Right atrium auricular region (tissue), 2 donors: ENCODE measurements around the gene NR4A2. TPM values are rescaled to one million over a fixed set of nuclear protein-coding genes. Genes with fewer than 3 reads are reported as not detected.
A peak's percentile ranks its signal among the peaks of the same experiment; 100 is the strongest.

Source experiments
- DNase-seq: peaks from one replicate; pipeline ENCODE4 v3.0.0-alpha.2; 2019; ENCODE audit warnings: low spot score
- H3K27ac ChIP-seq, 2 donors: fragments of 200-600 bp; sonication (generic); 1 replicate in 1 of 2; 2 replicates in 1 of 2; pipeline ENCODE4 v1.5.1; 2016 to 2019
- H3K27me3 ChIP-seq, 2 donors: fragments of 200-600 bp; sonication (generic); one replicate each; pipeline versions ENCODE4 v1.5.1 to v1.6.0; 2017 to 2019
- H3K36me3 ChIP-seq: fragments of 200-600 bp; sonication (generic); one replicate; pipeline ENCODE4 v1.5.1; 2016
- H3K4me1 ChIP-seq, 2 donors: fragments of 200-600 bp; sonication (generic); one replicate each; pipeline versions ENCODE4 v1.5.1 to v1.6.0; 2017 to 2019
- H3K4me3 ChIP-seq, 2 donors: fragments of 200-600 bp; sonication (generic); 1 replicate in 1 of 2; 2 replicates in 1 of 2; pipeline ENCODE4 v1.5.1; 2017 to 2019; ENCODE audit warnings: mild to moderate bottlenecking in 1 of 2, moderate library complexity in 1 of 2
- H3K9me3 ChIP-seq, 2 donors: fragments of 200-600 bp; sonication (generic); one replicate each; pipeline ENCODE4 v1.5.1; 2019
- CTCF ChIP-seq, 2 donors: fragments of 200-600 bp; sonication (generic); IDR thresholded peaks; one replicate each; pipeline ENCODE4 v1.5.1; 2019; ENCODE audit warnings: antibody characterized with exemption in 2 of 2
- total RNA-seq, 2 donors: library from RNA; depleted of rRNA; stranded (reverse); fragments of >200 nt; gene quantifications; one replicate each; pipeline ENCODE4 v1.1.0, GENCODE V29; 2016

NR4A2 gene
- total RNA-seq, 2 donors from 2014 or later: 3.7 to 8.9 TPM

DNA sequence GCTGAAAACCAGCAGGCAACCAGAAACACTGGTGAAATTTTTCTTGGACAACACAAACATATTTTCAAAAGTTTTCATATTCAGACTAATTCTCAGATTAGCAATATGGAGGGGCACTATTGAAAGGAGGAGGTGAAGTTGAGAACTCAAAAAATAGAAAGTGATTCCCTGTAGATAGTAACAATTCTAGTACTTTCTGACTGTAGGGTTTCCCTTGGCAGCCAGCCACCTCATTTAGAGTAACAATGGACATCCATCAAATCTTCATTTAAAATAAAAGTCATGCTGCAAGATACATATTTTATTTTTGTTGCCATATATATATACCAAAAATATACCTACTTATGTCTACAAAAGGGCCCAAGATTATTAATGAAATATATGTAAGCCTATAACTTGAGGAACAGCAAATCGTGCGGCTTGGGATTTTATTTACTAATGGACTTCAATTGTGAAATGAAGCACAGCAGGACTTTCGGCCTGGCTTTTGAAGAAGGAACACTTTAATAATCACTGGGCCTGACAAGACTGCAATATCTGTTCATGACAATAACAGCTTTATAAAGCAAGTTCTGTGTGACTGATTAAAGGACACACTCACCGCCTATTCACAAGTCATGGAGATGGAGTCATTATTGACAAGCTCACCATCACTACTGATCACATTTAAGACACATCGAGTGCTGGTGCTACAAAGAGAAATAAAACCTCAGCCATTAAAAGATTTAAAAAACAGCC is 6.8 kb upstream of the NR4A2 start:
- Histone ChIP-seq H3K27ac (peak overlapping the region; percentile 11), H3K4me1 (peaks cover 0 to 29% of the 10 kb centered on the region in 2 donors), H3K27me3 (no peaks in the 10 kb centered on the region), H3K4me3 (no peak overlapping the region), H3K9me3 (no peaks in the 10 kb centered on the region), H3K36me3 (no peaks in the 10 kb centered on the region)
- no peak for TF ChIP-seq CTCF (IDR thresholded peaks at IDR 0.05)
- no peak for DNase-seq

DNA sequence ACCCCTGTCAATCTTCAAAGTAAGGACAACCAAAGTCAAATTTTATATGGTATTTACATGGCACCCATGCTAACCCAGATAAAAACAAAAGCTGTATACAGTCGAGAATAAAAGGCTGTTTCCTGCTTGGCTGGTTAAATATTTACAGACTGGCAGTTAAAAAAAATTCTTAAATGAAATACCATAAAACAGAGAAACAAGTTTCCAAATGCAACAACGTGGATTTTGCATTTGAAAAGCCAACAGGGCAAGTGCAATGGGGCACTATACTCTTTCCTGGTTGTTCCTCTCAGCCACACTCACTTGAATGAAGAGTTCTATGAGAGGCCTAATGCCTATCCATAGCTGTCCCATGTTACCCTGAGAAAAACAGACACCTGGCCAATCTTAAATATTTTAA is 6.1 kb upstream of the NR4A2 start:
- H3K4me1 ChIP-seq: peaks cover 0 to 29% of the 10 kb centered on the region in 2 donors
- no peak for DNase-seq
- no peak for TF ChIP-seq CTCF (IDR thresholded peaks at IDR 0.05)
- no peaks in the 10 kb centered on the region for H3K9me3 ChIP-seq
- peak overlapping the region; percentile 11 for H3K27ac ChIP-seq
- H3K4me3 ChIP-seq: no peak overlapping the region
- H3K36me3 ChIP-seq: no peaks in the 10 kb centered on the region
- H3K27me3 ChIP-seq: no peaks in the 10 kb centered on the region

GRCh38 chr2:156334496-156335478 is 2.3 kb upstream of the NR4A2 start:
- H3K4me1 ChIP-seq: peaks cover 0 to 30% of the 10 kb centered on the region in 2 donors
- H3K36me3 ChIP-seq: no peaks in the 10 kb centered on the region
- peak in 1 of 2 donors; percentile 33 for TF ChIP-seq CTCF (IDR thresholded peaks at IDR 0.05)
- H3K27me3 ChIP-seq: no peaks in the 10 kb centered on the region
- peak; percentile 97 for DNase-seq
- no peaks in the 10 kb centered on the region for H3K9me3 ChIP-seq
- peak overlapping the region; percentile 73 to 92 for H3K4me3 ChIP-seq
- peak overlapping the region; percentile 99 for H3K27ac ChIP-seq

DNA sequence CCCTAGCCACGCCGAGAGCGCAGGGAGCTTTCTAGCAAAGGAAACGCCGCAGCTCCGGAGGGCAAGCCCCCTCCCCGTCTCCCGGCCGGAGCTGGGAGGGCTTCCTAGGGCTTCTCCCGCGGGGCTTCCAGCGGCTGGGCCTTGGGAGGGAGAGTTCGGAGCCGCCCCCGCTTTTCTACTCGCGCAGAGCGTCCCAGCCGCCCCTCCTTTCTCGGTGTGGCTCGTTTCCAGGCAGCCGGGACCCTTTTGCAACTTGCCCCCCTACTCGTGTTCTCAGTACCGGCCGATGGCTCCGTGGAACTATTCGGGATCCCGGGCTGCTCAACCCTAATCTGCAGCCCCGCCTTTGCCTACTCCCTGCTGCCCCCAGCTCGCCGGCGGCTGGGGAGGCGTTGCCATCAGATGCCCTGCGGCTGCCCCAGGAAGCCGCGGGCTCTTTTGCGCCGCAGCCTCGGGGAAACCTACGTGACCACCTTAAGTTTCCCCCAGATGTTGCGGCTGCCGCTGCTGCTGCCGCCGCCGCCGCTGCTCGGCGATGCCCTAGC is 1.5 kb upstream of the NR4A2 start:
- peak overlapping the region; percentile 99 for H3K27ac ChIP-seq
- H3K4me1 ChIP-seq: peaks cover 0 to 27% of the 10 kb centered on the region in 2 donors
- TF ChIP-seq CTCF (IDR thresholded peaks at IDR 0.05): no peak
- H3K4me3 ChIP-seq: peak overlapping the region; percentile 73 to 92
- H3K9me3 ChIP-seq: no peaks in the 10 kb centered on the region
- no peaks in the 10 kb centered on the region for H3K36me3 ChIP-seq
- peak; percentile 69 for DNase-seq
- H3K27me3 ChIP-seq: no peaks in the 10 kb centered on the region

DNA sequence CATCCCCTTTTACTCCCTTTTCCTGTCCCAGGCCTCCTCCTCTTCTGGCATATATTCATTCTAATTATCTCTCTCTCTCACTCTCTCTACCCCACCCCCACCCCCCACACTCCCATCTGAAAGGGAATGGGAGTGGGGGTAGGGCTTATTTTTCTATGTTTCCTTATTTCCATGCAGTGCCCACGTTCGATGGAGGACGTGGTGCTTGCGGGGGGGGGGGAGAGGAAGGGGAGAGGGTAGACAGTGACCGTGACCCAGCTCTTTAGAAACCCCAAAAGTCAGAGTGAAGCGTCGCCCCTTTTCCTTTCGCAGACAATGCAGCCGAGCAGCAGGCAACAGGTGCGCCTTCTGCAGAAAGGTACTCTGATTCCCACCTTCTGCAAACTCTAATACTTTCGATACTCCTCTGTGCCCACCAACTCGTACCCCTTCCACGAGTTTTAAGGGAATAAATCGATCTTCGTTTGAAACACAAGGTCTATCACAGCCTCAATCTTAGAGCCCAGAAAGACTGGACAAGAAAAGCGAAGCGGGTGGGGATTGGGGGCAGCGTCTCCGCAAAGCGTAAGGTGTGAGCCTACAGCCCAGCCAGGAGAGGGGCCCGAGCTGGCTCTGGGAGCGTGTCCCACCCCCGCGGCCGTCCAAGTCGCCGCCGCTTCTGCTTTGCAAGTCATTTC is 891 bp upstream of the NR4A2 start:
- H3K36me3 ChIP-seq: no peaks in the 10 kb centered on the region
- no peak for DNase-seq
- H3K4me3 ChIP-seq: peak overlapping the region; percentile 73 to 92
- no peaks in the 10 kb centered on the region for H3K27me3 ChIP-seq
- H3K4me1 ChIP-seq: peaks cover 0 to 29% of the 10 kb centered on the region in 2 donors
- no peak for TF ChIP-seq CTCF (IDR thresholded peaks at IDR 0.05)
- H3K9me3 ChIP-seq: no peaks in the 10 kb centered on the region
- H3K27ac ChIP-seq: peak overlapping the region; percentile 99
